ENCODE results near the gene KANK3.
"Not testable (repeated sequence)": the region's sequence is repeated elsewhere in the genome, so short reads cannot be mapped to it uniquely, and the experiment has no call there.

Gene KANK3

DNA sequence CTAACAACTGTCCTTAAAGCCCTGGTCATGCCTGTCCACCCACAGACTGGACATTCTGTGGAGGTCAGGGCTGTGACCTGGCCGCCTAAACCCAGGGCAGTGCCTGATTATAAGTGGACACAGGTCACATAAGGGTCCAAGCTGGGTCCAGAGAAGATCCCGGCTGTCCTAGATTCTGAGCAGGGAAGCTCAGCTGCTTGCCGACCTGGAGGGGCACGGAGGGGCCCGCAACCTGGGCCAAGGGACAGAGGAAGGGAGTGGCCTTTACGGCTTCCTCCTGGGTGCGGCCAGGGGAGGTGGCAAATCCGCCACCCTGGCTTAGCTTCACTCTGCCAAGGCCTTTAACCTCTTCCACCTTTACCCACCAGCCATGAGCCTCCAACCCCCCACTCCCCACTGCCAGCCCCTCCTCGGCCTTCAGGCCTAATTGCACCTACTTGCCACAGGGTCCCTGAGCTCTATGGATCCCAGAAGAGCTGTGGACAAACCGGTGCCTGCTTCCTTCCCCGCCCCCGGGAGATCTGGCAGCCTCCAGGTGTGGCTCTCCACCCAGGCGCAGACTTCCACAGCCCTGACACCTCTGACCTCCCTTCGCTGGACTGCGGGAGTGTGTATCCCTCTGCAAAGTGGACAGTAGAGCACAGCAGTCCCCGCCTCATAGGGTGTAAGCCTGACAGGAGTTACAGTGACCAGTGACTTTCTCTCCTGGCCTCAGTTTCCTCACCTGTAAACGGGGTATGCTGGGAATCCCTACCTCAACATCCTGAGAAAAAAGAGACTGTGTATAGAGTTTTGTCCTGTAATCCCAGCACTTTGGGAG, 36.6 kb downstream of the KANK3 start:
- no peak overlapping the region for H3K4me3 ChIP-seq
- H3K27ac ChIP-seq: peak overlapping the region in 1 of 21 experiments; percentile 18

DNA sequence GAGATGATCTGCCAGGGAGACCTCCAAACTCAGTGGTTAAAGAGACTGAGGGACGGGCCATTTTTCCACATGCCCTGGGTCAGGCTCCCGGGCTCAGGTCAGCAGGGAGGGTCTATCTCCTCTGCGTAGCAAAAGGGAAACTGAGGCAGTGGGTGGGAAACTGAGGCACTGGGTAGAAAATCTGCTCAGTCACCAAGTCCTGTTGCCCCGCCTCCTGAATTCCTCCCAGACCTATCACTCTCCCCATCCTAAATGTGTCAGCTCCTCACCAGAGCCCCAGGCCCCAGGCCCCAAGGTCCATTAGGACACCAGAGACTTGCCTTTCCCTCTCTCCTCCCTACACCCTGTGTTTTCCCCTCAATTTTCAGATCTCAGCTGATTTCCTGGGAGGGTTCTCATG, 37.3 kb downstream of the KANK3 start:
- H3K27ac ChIP-seq: peak overlapping the region in 1 of 21 experiments; percentile 18
- H3K4me3 ChIP-seq: no peak overlapping the region

DNA sequence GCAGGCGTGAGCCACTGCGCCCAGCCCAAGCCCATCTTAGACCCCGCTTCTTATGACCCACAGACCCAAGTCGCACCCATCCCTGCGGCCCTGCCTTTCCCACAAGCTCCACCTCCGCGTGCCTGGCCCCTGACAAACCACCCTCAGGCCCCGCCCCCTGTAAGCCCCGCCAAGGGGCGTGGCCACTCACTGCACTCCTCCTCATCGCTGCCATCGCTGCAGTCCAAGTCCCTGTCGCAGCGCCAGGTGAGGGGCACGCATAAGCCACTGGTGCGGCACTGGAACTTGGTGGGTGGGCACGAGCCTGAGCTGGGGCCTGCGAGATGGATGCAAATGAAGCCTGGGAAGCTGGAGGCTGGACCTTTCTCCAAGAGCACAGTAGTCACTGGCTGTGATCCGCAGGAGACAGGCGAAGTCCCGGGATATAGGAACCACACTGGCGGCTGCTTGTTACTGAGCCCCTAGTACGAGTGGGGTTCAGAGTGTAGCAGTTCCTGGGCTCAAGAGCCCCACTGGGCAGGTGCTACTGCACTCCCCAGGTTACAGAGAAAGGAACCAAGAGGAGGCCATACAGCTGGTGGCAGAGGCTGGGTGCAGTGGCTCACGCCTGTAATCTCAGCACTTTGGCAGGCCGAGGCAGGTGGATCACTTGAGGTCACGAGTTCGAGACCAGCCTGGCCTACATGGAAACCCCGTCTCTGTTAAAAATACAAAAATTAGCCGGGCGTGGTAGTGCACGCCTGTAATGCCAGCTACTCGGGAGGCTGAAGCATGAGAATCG, 38.0 kb downstream of the KANK3 start:
- Histone ChIP-seq H3K27ac (no peak overlapping the region), H3K4me3 (no peak overlapping the region)

DNA sequence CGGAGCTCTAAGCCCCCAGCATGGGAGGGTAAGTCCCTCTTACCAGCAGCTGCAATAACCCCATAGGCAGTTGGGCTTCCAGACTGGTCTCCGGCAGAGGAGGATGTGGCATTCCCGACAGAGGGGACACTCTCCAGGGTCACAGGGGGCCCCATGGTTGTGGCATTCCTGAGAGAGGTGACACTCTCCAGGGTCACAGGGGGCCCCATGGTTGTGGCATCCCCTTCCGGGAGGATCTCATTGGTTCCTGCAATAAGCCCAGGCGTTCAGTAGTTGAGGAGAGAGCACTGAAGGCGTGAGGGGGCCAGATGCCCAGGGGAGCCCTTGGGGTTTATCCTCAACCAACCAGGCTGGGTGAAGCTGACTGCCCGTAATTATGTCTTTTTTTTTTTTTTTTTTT, 40.3 kb downstream of the KANK3 start:
- H3K27ac ChIP-seq: no peak overlapping the region
- H3K4me3 ChIP-seq: no peak overlapping the region

DNA sequence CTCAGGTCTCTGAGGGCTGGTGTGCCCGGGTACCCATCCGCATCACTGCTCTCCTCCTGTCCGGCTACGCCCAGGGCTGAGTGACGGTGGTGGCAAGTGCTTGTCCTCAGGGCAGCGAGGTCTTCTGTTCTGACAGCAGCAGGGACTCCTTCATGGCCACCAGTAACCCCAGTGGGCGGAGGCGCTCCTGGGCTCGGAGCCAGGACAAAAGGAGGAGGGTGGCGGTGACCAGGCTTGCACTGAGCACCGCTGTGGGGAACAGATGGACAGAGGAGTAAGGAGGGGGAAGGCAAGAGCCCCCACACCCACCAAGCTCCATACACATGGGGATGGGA, 40.7 kb downstream of the KANK3 start:
- Histone ChIP-seq H3K4me3 (no peak overlapping the region), H3K27ac (no peak overlapping the region)

DNA sequence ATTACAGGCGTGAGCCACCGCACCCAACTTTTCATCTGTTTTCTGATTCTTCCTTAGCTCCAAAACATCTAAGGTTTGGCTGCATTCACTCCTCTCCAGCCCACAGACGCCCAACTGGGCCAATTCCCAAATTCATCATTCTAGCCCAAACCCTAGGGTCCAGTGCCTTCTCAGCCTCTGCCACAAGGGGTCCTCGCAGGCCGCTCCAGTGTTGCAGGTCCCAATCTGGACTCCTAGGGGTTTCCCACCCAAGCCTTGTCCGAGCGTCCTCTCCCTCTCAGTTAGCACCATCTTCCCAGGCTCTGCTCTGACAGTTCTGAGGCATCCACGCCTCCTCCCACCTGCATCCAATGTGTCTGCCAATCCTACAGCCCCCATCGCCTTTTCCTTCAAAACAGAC, 51.7 kb downstream of the KANK3 start:
- H3K4me3 ChIP-seq, H3K27ac ChIP-seq: not testable (repeated sequence)

DNA sequence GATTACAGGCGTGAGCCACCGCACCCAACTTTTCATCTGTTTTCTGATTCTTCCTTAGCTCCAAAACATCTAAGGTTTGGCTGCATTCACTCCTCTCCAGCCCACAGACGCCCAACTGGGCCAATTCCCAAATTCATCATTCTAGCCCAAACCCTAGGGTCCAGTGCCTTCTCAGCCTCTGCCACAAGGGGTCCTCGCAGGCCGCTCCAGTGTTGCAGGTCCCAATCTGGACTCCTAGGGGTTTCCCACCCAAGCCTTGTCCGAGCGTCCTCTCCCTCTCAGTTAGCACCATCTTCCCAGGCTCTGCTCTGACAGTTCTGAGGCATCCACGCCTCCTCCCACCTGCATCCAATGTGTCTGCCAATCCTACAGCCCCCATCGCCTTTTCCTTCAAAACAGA, 66.6 kb downstream of the KANK3 start:
- H3K27ac ChIP-seq: not testable (repeated sequence)

More for the DNA sequence above, 66.6 kb downstream of the KANK3 start:
- not testable (repeated sequence) for H3K4me3 ChIP-seq

Measured in skin epidermis (tissue), 12 donors.